AG08395 (cell line): ENCODE measurements around the gene EXOC4.

Experiments
- DNase-seq: peaks from one replicate; pipeline ENCODE4 v3.0.0; 2012; ENCODE audit warnings: mixed read lengths, low spot score

The EXOC4 gene

DNA sequence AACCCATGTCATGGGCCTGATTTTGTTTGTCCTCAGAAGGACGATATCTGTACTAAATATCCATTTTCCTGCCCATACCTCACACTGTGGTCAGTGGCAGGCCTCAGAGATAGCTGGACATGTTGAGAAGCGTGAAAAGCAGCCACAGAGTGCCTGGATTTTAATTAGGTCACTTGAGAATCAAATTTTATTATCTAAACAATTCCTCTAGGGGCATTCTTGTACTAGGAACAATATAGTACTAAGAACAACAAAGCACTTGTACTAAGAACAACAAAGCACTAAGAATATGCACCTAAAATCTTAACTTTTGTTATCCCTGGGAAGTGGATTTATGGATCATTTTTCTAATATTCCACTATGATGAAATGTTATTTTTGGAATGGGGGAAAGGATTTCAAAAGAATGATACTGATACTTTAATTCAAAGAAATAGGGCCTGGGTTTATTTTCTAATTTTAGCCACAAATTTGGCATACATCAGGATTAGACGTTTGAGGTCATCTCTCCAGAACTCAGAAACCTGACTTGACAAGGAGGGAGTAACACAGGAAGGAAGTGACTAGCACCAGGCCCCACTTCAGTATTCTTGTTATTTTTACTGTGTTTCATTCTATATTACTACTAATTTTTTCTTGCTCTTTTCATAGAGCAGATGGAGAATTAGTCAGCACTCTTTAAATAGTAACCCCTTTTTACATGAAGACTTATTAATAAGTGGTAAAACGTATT is 112.2 kb downstream of the EXOC4 start:
- DNase-seq = peak; percentile 10

DNA sequence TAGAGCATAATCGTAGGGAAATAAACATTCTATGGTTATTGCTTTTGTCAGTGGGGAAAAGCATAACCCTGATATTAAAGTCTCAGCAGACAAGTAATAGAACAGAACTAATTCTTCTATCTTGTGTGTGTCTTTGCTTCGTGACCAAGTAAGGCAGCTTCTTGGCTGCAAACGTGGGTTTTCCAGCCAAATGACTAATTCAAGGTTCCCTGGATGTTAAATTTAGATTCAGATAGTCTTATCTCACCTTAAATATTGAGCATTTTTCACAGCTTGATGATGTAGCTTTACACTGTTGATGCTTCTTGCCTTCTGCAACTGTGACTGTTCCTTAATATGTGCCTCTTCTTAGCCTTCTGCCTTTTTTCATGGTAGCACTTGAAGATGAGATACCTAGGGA is 113.0 kb downstream of the EXOC4 start:
- DNase-seq = no peak

DNA sequence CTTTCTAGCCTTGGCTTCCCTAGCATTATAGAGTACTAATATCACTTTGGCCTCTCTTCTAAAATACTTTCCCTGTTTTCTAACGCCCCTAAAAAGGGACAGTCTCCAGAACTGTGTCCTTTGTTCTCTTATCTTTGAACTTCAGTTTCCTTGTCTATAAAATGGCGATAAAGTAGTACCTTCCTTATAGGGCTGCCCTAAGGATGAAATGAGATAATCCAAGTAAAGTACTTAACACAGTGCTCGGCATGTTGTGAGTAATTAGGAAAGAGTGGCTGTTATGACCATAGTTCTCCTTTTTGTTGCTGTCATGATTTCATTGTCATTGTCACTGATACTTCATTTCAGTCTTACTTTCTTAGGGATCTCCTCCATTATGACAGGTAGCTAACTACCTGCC is 114.7 kb downstream of the EXOC4 start:
- DNase-seq = no peak

DNA sequence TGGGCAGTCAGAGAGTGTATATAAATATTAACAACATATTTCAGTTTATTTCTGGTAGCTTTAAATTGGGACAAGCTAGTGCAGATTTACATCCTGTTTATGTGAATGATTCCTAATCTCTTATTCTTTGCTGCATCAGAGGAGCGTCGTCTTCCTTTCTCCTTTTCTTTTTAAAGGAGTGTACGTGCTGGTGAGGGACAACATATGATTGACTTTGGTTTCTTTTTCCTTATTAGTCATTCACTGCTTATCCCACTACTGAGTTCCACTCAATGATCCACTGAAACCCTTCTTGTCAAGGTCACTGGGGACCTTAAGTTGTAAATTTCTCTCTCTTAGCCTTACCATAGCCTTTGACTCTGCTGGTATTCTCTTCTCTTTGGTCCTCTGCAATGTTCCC is 116.3 kb downstream of the EXOC4 start:
- DNase-seq = no peak

DNA sequence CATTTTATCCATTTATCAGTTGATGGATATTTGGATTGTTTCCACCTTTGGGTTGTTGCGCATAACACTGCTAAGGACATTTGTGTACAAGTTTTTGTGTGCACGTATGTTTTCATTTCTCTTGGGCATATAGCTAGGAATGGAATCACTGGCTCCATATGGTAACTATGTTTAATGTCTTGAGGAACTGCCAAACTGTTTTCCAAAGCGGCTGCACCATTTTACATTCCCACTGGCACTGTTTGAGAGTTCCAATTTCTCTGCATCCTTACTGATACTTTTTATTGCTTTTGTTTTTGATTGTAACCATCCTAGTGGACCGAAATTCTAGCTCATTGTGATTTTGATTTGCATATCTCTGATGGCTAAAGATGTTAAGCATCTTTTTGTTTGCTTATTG is 118.7 kb downstream of the EXOC4 start:
- DNase-seq = no peak

DNA sequence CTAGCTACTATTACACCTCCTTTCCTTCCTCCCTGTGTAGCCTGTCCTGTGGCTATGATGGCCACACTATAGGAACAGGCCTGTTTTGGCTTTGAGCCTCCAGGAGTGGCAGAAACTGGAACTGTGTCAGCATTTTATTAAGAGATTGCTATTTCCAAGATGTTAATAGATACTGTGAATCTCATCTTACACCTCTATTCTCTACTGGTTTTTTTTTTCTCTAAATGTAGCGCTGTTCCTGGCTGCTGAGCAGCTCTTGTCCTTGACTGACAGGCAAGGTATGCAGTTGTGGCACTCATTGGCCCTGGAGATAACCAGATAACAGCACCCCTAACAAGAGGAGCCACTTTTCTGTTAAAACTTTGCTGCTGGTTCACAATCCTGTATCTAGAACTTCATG is 119.5 kb downstream of the EXOC4 start:
- no peak for DNase-seq

DNA sequence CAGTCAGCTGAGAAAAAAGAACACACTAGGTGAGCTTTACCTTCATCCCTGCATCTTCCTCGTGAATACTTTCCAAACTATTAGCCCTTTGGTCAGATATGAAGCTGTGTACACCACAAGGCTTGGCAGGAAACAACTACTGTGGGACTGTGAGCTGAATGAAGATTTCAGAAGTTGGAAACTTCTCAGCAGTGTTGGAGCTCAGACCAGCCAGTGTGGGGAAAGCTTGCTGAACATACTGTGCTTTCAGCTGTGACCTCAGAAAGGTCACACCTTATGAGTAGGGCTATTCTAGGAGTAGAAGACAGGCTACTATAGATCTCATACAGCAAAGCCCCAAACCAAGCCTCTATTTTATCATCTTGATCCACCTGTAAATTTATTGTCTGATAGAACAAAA is 123.6 kb downstream of the EXOC4 start:
- DNase-seq = no peak

DNA sequence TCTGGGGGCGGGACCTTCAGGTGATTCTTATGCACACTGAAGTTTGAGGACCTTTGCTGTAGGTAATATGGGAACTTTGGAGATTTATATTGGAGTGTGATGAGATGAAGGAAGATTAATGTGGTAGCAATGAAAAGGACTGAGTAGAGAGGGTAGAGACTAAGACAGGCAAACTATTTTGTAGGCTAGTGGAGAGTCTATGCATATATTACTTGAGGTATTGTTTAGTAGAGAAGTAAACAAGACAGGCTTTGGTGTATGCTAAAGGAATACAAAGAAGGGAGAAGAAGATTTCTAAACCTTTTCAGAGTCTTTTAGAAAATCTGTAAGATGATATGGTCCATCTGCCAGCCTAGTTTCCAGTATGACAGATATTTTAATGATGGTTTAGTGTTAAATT is 129.1 kb downstream of the EXOC4 start:
- DNase-seq = no peak

DNA sequence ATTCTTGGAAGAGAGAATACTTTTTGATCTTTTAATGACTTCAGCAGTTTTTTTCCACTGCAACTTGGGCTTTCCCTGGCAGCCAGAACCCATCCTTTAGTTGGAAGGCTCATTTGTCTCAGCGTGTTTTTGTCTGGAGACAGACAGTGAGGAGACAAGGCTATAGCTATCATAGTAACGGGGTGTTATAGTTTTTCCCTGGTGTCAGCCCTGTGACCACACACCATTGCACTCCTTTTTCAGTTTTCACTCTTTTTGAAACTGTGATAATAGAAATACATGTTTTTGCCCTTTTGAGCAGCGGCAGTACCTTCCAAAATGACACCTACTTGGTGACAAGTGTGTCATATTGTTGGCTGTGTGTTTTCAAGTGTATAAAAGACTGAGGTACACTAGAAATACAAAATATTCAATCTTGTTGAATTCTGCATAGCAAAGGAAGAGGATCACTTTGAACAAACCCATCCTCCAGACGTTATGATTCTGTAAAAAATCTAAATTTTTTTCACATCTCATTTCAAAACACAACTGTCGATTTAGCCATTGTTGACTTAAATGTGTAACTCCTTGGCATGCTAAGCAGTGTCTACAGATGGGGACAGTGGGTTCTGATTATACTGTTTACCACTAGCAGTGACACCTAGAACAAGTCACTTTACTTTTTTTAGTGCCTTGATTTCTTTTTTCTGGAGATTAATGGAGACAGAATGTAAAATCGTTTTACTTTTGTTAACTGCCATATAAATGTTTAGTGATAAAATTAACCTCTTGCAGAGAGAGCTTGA is 130.1 kb downstream of the EXOC4 start:
- DNase-seq = no peak

DNA sequence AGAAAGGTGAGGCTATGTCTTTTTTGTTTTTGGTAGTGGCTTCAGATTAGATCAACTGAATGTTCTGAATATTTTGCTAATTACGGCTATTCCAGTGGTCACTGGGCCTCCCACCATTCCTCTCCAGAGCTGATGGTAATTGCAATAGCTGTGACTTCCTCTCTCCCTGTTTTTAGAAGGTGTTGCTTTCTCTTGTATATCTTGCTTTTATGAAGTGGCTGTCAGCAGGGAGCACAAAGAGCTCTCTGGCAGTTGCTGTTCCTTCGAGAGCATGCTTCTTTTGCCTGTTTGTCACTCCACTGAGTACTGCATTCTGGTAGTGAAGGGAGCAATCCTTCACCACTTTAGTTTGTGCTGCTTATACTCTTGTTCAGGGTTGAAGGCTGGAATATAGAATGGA is 133.3 kb downstream of the EXOC4 start:
- DNase-seq = no peak

DNA sequence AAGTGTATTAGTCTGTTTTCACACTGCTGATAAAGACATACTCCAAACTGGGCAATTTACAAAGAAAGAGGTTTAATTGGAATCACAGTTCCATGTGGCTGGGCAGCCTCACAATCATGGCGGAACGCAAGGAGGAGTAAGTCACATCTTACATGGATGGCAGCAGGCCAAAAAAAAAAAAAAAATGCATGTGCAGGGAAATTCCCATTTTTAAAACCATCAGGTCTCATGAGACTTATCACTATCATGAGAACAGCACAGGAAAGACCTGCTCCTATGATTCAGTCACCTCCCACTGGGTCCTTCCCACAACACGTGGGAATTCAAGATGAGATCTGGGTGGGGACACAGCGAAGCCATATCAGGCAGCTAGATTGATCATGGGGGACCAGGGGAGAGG is 136.8 kb downstream of the EXOC4 start:
- DNase-seq = no peak

DNA sequence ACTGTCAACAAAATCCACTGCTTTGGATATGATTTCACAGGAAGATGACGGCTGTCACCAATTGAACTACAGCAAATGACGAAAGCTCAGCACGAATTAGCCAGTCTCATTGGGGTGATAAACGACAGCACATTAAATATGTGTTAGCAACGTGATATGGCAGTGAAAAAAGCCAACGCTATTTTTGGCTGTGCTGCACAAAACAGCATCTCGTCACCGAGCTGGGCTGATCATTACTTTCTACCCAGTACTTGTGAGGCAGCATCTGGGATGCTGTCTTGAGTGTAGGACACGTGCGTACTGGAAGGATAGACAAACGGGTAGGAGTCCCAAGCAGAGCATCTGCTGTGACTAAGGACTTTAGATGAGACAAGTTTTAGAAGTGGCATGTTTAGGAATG is 138.3 kb downstream of the EXOC4 start:
- no peak for DNase-seq

DNA sequence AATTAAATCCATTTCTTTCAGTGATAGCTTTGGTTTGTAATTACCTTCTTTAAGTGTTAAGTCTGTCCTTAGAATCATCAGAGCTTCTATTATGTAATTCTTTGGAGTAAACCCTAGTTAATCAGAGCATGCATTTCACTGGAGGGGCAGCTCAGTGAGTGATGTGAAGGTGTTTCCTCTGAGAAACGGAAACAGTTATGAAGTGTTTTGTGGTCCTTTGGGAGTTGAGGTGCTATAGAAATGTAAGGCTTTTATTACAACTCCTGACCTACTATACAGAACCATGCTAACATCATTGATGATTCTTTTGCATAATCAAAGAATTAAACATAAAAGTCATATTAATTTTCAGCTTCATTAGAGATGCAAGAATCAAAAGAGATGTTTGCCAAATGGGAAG is 141.5 kb downstream of the EXOC4 start:
- DNase-seq = no peak

DNA sequence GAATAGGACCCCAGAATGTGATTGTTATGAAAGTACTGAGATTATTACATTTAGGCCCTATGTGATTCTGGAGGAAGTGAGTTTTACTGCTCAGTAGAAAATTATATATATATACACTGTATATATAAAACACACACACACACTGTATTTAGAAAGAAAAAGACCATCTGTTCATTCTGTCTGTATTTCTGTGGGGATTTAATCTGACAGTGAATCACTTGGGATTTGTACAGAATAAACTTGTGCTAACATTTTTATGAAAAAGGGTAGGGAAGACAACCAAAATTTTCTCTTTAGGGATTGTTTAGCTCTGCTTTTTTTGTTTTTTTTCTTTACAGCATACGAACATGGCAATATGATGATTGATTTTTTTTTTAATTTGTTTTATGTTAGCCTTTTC is 142.7 kb downstream of the EXOC4 start:
- no peak for DNase-seq

DNA sequence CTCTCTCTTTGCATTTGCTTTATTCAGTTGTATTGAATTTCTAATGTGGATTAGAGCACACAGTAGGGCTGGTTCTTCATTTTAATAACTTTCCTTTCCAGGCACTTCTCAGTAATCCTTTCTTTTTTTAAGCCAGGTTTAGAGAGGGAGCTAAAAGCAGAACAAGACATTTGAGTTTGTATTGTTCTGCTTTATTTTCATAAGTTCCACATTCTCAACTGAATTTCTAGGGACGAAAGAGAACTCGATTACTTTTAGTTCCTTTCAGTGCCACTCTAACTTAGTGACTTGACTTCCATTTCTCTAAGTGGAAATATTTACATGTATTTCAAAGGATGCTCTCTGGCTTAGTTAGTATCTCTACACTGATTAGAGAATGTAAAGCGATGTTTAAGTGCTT is 145.6 kb downstream of the EXOC4 start:
- no peak for DNase-seq

DNA sequence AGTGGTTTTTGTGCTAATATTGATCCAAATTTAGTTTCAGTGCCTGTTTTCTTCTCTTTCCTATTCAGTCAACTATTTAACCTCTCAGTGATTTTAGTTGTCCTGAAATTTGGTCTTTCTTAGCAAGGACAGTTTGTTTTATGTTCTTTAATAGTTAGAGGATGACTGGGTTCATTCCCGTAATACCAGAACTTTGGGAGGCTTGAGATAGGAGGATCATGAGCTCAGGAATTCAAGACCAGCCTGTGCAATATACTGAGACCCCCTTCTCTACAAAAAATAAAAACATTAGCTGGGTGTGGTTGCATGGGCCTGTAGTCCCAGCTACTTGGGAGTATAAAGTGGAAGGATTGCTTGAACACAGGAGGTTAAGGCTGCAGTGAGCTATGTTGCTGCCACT is 148.3 kb downstream of the EXOC4 start:
- DNase-seq = no peak

DNA sequence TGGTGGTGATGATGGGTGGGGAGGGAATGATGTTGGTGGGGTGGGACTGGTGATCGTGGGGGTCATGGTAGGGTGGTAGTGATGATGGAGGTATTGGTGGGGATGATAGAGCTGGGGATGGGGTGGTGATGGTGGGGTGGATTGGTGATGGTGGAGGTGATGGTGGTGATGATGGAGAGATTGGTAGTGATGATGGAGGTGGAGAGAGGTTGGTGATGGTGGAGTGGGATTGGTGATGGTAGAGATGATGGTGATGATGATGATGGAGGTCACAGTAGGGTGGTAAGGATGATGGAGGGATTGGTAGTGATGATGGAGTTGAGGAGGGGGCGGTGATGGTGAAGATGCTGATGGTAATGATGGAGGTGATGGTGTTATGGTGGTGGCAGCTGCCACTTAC is 155.3 kb downstream of the EXOC4 start:
- DNase-seq = no peak

DNA sequence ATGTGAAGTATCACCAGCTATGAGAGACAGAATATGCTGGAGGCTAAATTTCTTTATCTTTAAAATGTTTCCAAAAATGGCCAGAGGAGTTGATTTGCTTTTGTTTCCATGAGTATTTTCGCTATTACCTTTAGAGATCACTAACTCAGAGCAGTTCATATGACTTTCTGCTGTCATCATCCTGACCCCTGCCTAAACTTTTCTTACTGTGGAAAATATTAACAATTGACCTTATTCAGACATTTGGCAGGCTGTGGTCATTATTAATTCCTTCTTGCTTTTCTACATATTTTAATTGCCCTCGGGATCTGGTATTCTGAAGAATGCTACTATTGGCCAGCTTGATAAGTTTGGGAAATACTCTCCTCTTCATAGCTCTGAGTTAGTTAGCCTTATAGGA is 156.5 kb downstream of the EXOC4 start:
- no peak for DNase-seq

DNA sequence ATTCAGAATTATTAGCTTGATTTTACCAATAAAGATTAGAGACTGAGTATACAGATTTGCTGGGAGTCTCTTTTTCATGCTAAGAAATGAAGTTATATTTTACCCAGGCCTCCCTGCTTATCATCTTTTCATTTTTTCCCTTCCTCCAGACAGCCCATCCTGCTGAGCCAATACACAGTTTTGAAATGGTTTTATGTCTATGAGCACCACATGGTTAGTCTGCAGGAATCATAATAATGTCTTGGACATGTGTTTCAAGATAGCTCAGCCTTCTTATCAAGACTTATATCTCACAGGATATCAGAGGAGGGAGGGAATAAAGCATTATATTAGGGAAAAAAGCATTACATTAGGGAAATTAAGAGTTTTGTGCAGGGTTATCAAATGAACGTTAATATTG is 157.1 kb downstream of the EXOC4 start:
- DNase-seq = no peak

DNA sequence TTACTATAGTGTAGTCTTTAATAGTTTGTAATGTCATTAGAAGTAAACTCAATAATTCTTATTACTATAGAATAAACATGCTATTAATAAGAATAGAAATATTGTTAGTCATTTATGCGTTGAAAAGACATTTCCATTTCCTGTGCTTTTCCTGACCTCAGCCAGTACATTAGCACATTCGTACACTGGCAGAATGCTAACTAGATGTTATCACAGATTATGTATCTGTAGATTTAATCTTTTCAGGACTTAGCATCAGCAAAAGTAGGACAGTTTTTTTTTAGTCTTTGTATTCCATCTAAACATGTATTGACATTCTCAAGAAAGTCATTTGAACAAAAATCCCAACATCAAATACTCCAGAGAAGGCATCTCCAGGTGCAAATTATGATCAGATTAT is 158.5 kb downstream of the EXOC4 start:
- DNase-seq = no peak

DNA sequence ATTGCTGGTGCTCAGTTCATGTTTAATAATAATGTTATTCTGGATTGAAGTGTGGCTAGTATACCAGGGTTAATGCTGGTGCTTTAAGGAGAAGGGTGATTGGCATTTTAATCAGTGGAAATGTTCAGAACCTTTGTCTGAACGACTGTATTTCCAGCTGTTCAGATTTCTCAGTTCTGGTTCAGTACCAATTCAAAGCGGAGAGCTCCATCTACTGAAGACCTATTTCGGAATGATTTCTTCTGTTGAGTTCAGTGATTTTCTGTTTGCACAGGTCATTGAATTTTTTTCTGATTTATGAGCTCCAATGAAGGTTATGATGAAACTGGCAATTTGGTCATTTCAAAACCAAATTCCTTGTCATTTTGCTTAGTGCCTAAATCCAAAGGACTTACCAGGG is 160.1 kb downstream of the EXOC4 start:
- no peak for DNase-seq

DNA sequence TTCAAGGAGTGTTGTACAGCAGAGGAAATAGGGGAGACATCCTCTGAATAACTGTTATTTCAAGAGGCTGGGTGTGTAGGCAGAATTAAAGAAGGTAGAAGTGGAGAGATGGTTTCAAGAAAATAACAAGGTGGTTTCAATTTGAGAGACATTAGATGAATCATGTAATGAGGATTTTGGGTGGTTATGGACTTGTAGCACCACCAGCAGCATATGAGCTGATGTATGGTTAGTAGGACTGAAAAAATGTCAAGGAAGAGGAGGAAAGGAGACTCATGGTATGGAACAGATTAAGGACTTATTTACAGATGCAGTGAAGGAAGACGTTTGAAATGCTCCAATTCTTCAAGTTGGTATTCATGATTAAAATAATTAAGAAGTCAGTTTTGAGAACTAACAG is 166.2 kb downstream of the EXOC4 start:
- DNase-seq = peak; percentile 9

DNA sequence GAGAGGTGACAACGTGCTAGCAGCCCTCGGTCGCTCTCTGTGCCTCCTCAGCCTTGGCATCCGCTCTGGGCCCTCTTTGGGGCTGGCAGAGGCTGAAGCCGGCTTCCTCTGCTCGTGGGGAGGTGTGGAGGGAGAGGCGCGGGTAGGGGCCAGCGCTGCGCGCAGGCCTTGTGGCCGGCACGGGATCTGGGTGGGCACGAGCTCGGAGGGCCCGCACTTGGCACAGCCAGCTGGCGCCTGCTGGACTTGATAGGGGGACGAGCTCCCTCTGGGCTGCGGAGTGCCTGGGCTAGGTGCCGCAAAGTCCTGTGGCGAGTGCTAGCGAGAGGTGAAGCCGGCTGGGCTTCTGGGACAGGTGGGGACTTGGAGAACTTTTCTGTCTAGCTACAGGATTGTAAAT is 170.7 kb downstream of the EXOC4 start:
- DNase-seq = no peak

DNA sequence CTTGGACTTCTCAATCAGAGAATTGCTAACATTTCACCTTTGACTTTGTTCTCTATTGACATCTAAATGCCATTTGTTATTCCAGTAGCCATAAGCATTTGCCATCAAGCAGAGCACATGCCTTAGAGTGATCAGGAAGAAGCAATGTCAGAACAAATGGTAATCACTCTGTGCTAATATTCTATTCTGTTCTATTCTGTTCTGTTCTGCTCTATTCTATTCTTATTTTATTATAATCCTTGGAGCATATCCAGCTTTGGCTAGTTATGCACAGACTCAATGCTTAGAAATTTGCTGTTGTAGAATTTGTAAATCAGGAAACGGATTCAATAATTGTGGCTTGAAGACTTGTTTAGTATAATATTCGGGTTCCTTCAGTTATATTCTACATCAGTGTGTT is 175.4 kb downstream of the EXOC4 start:
- no peak for DNase-seq
